HG02870 (cell line): ENCODE results near the gene SLC20A1.
"Not testable (repeated sequence)": the region's sequence is repeated elsewhere in the genome, so short reads cannot be mapped to it uniquely, and the experiment has no call there.

Experiments
- ATAC-seq: cut with Tn5 transposase; IDR thresholded peaks from one replicate; pipeline ENCODE4 v1.9.1; 2021; ENCODE audit warnings: mild to moderate bottlenecking, moderate library complexity; ENCODE audit not compliant: unreplicated experiment

SLC20A1 gene, protein sequence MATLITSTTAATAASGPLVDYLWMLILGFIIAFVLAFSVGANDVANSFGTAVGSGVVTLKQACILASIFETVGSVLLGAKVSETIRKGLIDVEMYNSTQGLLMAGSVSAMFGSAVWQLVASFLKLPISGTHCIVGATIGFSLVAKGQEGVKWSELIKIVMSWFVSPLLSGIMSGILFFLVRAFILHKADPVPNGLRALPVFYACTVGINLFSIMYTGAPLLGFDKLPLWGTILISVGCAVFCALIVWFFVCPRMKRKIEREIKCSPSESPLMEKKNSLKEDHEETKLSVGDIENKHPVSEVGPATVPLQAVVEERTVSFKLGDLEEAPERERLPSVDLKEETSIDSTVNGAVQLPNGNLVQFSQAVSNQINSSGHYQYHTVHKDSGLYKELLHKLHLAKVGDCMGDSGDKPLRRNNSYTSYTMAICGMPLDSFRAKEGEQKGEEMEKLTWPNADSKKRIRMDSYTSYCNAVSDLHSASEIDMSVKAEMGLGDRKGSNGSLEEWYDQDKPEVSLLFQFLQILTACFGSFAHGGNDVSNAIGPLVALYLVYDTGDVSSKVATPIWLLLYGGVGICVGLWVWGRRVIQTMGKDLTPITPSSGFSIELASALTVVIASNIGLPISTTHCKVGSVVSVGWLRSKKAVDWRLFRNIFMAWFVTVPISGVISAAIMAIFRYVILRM

DNA sequence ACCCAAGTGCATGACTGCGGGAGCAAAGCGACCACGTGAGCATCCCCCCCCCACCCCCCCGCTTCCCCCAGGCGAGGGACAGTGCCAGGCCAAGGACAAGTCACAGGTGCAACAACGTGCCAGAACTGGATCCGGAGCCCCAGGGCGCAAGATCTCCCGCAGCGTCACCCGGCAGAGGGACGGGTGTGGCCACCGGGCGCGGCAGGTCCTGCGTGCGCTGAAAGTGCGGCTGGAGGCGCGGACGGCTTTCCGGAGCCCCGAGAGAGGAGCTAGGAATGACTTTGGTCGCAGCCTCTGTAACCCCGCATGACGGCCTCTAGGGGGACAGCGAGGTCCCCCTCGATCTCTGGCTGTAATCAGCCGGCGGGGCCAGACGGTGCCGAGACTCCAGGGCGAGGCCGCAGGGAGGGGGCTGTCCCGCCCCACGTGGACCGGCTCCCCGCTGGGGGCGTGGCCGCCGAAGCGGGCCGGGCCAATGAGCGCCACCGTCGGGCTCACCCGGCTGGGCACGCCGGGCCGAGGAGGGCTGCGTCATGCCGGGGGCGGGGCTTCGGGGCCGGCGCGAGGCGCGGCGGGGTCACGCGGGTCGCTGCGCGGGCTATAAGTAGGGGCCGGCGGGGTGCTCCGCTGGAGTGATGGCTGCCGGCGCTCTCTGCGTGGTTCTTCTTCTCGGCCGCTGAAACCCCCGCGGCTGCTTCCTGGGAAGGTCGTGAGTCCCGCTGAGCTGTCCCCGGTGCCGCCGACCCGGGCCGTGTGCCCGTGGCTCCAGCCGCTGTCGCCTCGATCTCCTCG is at the start of gene SLC20A1:
Gene SLC20A1, plus strand, starts transcription at position 630 of the 792 bp plus-strand sequence. CDS start 890 bp downstream, outside the sequence.
- ATAC-seq, result peak; percentile 85

DNA sequence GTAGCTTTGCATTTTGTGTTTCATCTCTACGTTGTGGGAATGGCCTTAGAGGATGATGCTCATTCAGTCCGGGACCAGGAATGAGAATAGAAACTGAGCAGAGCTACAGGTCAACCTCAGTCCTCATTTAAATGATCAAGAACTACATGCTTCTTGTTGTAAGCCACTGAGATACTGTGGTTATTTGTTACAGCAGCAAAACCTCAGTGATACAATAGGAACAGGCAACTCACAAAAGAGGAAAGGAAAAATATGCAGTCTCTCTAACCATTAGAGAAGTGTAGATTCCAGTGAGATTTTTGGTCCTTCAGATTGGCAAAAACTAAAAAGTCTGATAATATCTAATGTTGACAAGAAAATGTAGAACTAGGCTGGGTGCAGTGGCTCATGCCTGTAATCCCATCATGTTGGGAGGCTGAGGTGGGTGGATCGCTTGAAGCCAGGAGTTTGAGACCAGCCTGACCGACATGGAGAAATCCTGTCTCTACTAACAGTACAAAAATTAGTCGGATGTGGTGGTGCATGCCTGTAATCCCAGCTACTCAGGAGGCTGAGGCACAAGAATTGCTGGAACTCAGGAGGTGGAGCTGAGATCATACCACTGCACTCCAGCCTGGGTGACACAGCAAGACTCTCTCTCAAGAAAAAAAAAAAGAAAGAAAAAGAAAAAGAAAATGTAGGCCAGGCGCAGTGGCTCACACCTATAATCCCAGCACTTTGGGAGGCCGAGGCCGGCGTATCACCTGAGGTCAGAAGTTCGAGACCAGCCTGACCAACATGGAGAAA is 48.0 kb upstream of the SLC20A1 start:
- ATAC-seq, result no peak

DNA sequence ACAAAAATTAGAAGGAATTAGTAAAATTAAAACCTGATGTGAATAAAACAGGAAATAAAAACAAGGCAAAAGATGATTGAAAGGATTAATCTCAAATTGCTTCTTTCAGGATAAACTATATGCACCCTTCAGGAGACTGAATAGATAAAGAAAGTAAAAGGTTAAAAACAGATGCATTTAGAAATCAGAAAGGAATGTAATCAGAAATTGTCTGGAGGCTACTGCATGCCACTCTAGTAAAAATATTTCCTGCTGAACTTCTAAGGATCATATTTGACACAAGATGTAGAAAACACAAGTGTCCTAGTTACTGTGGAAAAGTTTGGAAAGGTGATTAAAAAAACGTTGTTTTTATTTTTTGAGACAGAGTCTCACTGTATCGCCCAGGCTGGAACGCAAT is 45.1 kb upstream of the SLC20A1 start:
- ATAC-seq, result no peak

DNA sequence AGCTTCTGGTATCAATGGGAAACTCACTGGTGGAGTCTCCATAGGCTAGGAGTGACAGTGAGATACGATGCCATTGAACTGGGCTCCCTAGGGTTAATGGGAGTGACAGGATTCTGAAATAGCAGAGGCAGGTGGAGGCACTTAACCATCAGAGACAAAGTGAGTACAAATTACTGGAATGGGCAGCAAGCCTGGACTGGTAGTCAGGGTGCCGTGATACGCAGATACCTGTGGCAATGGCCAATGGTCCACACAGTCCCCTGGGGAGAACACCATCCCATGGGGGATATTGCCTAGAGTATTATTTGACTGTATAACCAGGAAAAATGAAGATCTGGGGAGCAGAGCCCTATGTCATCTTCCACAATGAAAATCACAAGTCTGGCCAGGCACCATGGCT is 44.0 kb upstream of the SLC20A1 start:
- ATAC-seq, result no peak

DNA sequence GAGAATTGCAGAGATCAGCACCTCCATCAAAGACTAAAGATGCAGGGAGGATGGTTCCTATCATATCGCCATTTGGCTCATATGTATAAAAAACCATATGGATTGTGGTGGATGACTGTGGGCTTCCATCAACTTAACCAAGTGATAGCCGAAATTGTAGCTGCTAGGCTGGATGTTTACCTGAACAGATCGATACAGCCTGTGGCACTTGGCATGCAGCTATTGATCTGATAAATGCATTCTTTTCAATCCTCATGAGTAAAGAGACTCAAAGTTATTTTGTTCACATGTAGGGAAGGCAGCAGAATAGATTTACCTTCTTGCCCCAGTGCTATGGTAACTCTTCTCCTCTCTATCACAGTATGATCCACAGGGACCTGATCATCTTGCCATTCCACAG is 42.8 kb upstream of the SLC20A1 start:
- no peak for ATAC-seq

DNA sequence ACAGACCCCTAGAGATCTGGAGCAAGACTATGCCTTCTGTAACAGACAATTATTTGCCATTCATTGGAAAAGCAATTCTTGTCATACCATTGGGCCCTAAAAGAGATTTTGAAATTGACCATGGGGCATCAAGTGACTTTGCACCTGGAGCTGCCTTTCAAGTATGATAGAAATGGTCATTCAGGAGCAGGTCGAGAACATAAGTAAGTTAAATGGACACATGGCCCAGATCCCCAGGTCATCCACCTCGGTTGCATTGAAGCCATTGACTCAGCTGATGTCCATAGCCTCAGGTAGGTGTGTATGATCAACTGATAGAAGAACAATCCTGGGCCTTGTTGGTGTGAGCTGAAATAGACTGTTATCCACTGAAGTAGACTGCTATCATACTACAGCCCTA is 42.0 kb upstream of the SLC20A1 start:
- ATAC-seq, result no peak

DNA sequence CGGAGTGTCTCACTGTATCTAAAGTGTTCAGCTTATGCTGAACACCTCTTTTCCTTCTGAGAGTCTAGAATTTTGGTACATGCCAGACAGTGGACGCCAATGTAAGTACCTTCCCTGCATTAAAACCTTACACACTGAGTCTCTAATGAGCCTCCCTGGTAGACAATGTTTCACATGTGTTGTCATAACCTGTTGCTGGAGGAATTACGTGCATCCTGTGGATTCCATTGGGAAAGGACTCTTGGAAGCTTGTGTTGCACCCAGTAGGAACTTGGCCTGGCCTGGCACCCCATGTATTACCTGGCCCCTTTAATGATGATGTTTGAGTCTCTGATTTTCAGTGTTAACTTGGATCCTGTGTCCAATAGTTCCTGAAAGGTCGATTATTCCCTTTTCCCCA is 40.8 kb upstream of the SLC20A1 start:
- no peak for ATAC-seq

DNA sequence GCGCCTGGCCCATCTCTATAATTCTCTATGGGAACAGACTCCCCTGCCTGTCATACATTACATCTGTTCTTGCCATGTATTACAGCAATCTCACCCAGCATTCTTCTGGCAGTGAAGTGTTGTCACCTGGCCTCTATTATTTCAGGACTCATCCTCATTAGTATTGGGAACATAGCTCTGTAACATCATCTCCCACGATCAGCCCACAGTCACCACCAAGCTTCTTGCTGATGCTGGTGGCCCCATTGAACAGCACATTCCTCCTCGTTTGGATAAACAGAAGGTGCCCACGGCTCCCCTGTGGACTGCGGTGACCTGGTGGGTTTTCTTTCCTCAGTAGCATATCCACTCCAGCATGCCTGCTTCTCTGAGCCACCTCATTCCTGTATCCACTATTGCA is 39.8 kb upstream of the SLC20A1 start:
- ATAC-seq, result no peak

DNA sequence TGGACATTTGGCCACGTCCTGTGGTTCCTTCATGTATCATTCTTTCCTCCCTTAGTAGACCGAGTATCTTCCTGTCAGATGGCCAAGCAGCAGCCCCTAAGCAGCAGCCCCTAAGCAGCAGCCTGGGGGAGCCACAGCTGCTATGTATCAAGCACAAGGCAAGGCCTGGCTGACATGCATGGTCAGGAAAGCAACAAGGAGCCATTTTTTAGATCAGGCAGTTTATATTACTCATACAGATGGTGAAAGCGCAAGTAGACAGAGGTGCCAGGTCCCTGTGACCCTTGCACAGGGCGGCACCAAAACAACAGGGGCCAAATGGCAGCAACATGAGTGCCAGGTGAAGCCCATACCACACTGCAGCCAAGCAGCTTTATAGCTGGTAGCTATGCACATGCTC is 39.2 kb upstream of the SLC20A1 start:
- ATAC-seq, result no peak

DNA sequence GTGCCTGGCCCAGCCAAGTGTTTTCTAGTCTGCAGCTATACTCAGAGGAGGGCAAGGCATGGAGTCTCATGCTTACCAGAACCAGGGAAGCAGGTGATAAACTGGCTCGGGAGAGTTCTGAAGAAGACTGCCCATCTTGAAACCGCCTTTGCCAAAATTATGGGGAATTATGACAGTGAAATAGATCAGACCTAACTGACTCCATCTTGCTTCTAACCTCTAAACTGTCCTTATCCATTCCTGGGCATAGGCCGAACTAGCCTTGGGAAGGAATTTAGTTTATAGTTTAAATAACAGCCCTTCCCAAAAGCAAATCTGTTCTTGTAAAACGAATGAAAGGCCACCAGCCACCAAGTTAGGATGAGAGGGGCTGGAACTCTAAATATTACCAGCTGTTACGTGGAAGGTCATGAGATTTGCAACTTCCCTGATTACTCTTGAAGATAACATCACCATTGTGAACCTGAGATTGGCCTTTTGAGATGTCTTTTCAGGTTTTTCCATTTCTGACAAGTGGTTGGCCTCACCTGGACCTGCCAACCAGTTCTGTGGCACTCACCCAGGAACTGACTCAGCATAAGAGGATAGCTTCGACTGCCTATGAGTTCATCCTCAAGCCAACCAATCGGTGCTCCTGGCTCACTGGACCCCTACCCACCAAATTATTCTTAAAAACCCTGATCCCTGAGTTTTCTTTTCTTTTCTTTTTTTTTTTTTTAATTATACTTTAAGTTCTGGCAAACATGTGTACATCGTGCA is 37.9 kb upstream of the SLC20A1 start:
- ATAC-seq, result no peak

DNA sequence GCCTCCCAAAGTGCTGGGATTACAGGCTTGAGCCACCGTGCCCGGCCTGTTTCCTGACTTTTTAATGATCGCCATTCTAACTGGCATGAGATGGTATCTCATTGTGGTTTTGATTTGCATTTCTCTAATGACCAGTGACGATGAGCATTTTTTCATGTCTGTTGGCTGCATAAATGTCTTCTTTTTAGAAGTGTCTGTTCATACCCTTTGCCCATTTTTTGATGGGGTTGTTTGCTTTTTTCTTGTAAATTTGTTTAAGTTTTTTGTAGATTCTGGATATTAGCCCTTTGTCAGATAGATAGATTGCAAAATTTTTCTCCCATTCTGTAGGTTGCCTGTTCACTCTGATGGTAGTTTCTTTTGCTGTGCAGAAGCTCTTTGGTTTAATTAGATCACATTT is 36.4 kb upstream of the SLC20A1 start:
- ATAC-seq, result not testable (repeated sequence)

DNA sequence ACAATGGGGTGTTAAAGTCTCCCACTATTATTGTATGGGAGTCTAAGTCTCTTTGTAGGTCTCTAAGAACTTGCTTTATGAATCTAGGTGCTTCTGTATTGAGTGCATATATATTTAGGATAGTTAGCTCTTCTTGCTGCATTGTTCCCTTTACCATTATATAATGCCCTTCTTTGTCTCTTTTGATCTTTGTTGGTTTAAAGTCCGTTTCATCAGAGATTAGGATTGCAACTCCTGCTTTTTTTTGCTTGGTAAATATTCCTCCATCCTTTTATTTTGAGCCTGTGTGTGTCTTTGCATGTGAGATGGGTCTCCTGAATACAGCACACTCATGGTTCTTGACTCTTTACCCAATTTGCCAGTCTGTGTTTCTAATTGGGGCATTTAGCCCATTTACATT is 33.5 kb upstream of the SLC20A1 start:
- not testable (repeated sequence) for ATAC-seq

DNA sequence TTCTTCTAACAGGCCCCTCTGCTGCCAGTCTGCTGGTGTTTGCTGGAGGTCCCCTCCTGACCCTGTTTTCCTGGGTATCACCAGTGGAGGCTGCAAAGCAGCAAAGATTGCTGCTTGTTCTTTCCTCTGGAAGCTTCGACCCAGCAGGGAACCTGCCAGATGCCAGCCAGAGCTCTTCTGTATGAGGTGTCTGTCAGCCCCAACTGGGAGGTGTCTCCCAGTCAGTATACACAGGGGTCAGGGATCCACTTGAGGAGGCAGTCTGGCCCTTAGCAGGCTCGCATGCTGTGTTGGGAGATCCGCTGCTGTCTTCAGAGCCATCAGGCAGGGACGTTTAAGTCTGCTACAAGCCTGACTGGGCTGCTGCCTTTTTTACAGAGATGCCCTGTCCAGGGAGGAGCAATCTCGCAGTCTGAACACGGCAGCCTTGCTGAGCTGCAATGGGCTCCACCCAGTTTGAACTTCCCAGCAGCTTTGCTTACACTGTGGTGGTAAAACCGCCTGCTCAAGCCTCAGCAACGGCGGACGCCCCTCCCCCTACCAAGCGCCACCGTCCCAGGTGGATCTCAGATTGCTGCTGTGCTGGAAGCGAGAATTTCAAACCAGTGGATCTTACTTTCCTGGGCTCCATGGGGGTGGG is 31.4 kb upstream of the SLC20A1 start:
- no peak for ATAC-seq

DNA sequence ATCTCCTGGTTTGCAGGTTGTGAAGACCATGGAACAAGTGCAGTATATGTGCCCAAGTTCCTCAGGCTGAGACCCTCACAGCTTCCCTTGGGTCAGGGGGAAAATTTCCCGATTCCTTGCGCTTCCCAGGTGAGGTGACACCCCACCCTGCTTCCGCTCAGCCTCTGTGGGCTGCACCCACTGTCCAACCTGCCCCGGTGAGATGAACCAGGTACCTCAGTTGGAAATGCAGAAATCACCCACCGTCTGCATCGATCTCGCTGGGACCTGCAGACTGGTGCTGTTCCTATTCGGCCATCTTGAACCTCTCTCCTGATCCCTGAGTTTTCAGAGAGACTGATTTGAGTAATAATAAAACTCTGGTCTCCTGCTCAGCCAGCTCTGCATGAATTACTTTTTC is 30.7 kb upstream of the SLC20A1 start:
- no peak for ATAC-seq

DNA sequence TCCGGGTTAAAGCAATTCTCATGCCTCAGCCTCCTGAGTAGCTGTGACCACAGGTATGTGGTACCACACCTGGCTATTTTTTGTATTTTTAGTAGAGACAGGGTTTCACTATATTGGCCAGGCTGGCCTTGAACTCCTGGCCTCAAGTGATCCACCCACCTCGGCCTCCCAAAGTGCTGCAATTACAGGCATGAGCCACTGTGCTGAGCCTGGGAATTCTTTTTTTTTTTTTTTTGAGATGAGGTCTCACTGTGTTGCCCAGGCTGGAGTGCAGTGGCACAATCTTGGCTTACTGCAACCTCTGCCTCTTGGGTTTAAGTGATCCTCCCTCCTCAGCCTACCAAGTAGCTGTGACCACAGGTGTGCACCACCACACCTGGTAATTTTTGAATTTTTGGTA is 29.9 kb upstream of the SLC20A1 start:
- ATAC-seq, result not testable (repeated sequence)

DNA sequence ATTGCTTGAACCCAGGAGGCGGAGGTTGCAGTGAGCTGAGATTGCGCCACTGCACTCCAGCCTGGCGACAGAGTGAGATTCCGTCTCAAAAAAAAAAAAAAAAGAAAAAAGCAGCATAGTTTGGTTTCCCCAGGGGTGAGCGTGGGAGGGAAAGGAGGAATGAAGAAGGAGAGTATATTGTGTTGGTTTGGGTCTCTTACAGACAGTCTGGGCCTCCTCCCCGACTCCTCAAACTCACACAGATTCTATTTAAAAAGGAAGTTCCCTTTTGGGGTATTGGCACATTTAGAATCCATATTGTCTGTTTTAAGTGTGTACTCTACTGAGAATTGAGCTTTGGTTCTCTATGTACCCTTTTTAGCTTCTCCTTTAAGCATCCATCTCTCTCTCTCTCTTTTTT is 27.4 kb upstream of the SLC20A1 start:
- no peak for ATAC-seq

DNA sequence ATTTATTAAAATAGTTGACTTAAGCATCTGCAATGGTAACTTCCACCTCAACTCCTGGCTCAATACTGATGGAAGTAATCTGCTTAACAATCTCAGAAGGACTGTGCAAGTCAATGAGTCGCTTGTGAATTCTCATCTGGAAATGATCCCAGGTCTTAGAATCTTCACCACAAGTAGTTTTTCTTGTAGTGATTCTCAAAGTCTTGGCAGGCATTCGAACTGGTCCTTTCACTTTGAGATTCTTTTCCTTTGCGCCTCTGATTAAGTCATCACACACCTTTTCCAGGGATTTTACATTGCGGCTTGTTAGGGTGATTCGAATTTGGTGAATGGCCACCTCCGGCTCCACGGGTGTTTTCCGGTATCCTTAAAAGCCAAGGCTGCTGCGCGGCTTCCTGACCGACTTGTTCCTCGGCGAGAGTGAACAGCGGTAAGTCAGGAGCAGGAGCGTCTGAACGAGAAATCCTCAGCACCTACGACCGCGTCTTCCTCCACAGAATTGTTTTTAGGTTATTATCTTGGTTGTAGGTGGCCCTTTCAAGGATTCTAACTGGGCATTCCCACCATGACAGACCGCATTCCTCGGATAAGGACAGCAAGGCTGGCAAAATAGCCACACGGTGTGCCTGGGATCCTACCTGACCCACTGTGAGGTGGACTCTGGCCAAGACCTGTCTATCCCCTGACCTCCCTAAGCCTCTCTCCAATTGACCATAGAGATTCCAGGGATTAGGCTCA is 23.8 kb upstream of the SLC20A1 start:
- ATAC-seq, result no peak

DNA sequence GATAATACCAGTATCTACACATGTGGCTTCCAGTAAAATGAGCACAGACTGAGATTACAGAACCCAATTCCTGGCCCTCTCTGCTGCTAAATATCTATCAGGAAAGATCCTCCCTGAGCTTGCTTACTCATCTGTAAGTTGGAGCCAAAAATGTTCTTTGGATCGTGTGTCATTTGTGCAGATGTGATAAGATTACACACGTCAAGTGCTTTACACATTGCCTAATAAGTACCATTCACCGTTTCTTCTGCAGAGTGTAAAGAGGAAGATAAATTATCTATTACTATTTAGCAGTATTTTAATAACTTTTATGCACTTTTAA is 23.2 kb upstream of the SLC20A1 start:
- ATAC-seq, result no peak
